HepG2 (cell line): ENCODE results near the gene FGF14.

Source experiments
- CTCF ChIP-seq: sonication (generic); formaldehyde crosslinking; IDR thresholded peaks from 2 replicates; pipeline ENCODE4 v1.5.0; 2020; ENCODE audit warnings: mild to moderate bottlenecking, missing genetic modification reagents, moderate library complexity
- HNRNPH1 ChIP-seq: fragments of 200-400 bp; formaldehyde crosslinking; optimal IDR thresholded peaks from 2 replicates; pipeline ENCODE3; 2017; ENCODE audit warnings: mild to moderate bottlenecking, low read depth, low read length
- NCOR1 ChIP-seq: fragments of 200-600 bp; sonication (generic); IDR thresholded peaks from 2 replicates; pipeline ENCODE4 v1.7.0; 2017; ENCODE audit warnings: antibody characterized with exemption, low read length, borderline replicate concordance
- TBP ChIP-seq: sonication (generic); formaldehyde crosslinking; IDR thresholded peaks from 2 replicates; pipeline ENCODE4 v1.5.0; 2020; ENCODE audit warnings: missing genetic modification reagents
- ZFP37 ChIP-seq: sonication (generic); formaldehyde crosslinking; IDR thresholded peaks from 2 replicates; pipeline ENCODE4 v1.4.0; 2020; ENCODE audit warnings: missing genetic modification reagents, borderline replicate concordance
- ZNF891 ChIP-seq: sonication (generic); formaldehyde crosslinking; IDR thresholded peaks from 2 replicates; pipeline ENCODE4 v1.5.0; 2020; ENCODE audit warnings: mild to moderate bottlenecking, missing genetic modification reagents

GRCh38 chr13:102298051-102298450 is 103.8 kb downstream of the FGF14 start:
- TF ChIP-seq TBP (CRISPR knock-in tag), result no peak
- no peak for TF ChIP-seq CTCF (CRISPR knock-in tag)
- no peak for TF ChIP-seq HNRNPH1
- TF ChIP-seq ZNF891 (CRISPR knock-in tag), result no peak
- no peak for TF ChIP-seq ZFP37 (CRISPR knock-in tag)
- TF ChIP-seq NCOR1, result no peak
